Heart left ventricle (tissue), 16 donors: ENCODE measurements around the gene GIMAP1. TPM values are rescaled to one million over a fixed set of nuclear protein-coding genes. Genes with fewer than 3 reads are reported as not detected.

Source experiments
- ATAC-seq, 4 donors: fragments of 200-7000 bp; cut with Tn5 transposase; one replicate each; pipeline ENCODE4 v1.9.1; 2020 to 2022; ENCODE audit warnings: moderate library complexity in 4 of 4, mild to moderate bottlenecking in 3 of 4, moderate number of reproducible peaks in 1 of 4
- DNase-seq, 5 donors: peaks; one replicate each; pipeline ENCODE4 v3.0.0-alpha.2; 2020
- H3K27ac ChIP-seq, 12 donors: fragments of 200-600 bp; sonication (generic) in 4 of 12; one replicate each; pipeline versions ENCODE4 v1.5.0 to v1.8.0; 2016 to 2022; ENCODE audit warnings: mild to moderate bottlenecking in 2 of 12
- H3K27me3 ChIP-seq, 9 donors: fragments of 200-600 bp; sonication (generic) in 2 of 9; one replicate each; pipeline versions ENCODE4 v1.5.1 to v1.8.0; 2016 to 2022; ENCODE audit warnings: mild to moderate bottlenecking in 3 of 9
- H3K36me3 ChIP-seq, 9 donors: fragments of 200-600 bp; sonication (generic) in 2 of 9; one replicate each; pipeline versions ENCODE4 v1.5.0 to v1.8.0; 2018 to 2022; ENCODE audit warnings: mild to moderate bottlenecking in 2 of 9
- H3K4me1 ChIP-seq, 12 donors: fragments of 200-600 bp; sonication (generic) in 4 of 12; one replicate each; pipeline versions ENCODE4 v1.5.0 to v1.8.0; 2016 to 2022; ENCODE audit warnings: mild to moderate bottlenecking in 3 of 12
- H3K4me3 ChIP-seq, 12 donors: fragments of 200-600 bp; sonication (generic) in 4 of 12; one replicate each; pipeline versions ENCODE4 v1.5.0 to v1.8.0; 2017 to 2022; ENCODE audit warnings: mild to moderate bottlenecking in 9 of 12, moderate library complexity in 4 of 12
- H3K9me3 ChIP-seq, 12 donors: fragments of 200-600 bp; sonication (generic) in 4 of 12; one replicate each; pipeline versions ENCODE4 v1.5.0 to v1.8.0; 2016 to 2022; ENCODE audit warnings: mild to moderate bottlenecking in 1 of 12
- CTCF ChIP-seq, 12 donors: fragments of 200-600 bp; sonication (generic) in 4 of 12; IDR thresholded peaks; one replicate each; pipeline versions ENCODE4 v1.5.0 to v1.8.0; 2018 to 2022; ENCODE audit warnings: antibody characterized with exemption in 12 of 12, mild to moderate bottlenecking in 5 of 12
- POLR2A ChIP-seq, 2 donors: fragments of 450-650 bp; IDR thresholded peaks; one replicate each; pipeline ENCODE4 v1.6.1; 2017; ENCODE audit warnings: antibody characterized with exemption in 2 of 2, mild to moderate bottlenecking in 2 of 2, moderate library complexity in 2 of 2
- WGBS, 4 donors: extraction: QIAGEN DNeasy Blood & Tissue Kit in 2 of 4; methylation state at CpG; one replicate each; pipeline versions ENCODE4 v1.1.5 to v1.1.7; 2013 to 2018; 5-methylcytosine and 5-hydroxymethylcytosine counted together
- intact Hi-C, 10 donors: fragments of 100-400 bp; cut with DNase I; formaldehyde crosslinking; loops; one replicate each; pipeline versions ENCODE4 v1.11.1 to v1.14.2; 2022
- polyA plus RNA-seq, 2 donors: library from polyadenylated mRNA; stranded (reverse); fragments of 200-250 nt; gene quantifications; one replicate each; pipeline ENCODE4 v1.2.3, GENCODE V29; 2013
- total RNA-seq, 9 donors: library from RNA; depleted of rRNA in 2 of 9; stranded (reverse); fragments of >200 nt in 2 of 9; fragmentation: NEBNext Ultra II Directional in 3 of 9; extraction: Animal tissue kit (Norgen Biotek cat#: 25700) in 3 of 9; gene quantifications; one replicate each; pipeline versions ENCODE4 v1.1.0 to v1.2.4, GENCODE V29; 2016 to 2023
- donor health status: ischemic (EF 13 %, LVEDD 7.1; RV severe dilation, severe dysfunction).
- donor health status: healthy with polysubstance abuse.
- donor health status: DM: no; HTN: yes; CAD: no.
- donor health status: DM: no; HTN: no; CAD: no.
- donor health status: ischemic (EF 25% LVEDD 6.9; RV normal size, moderate dysfunction).
- donor health status: ischemic (EF 25% LVEDD 5.7; RV mildly dilated, moderate dysfunction).
- donor health status: healthy.
- donor health status: DM: yes; HTN: yes; CAD: no.
- donor health status: ischemic (EF 35%, LVEDD 5.7; RV mildly dilated, moderate dysfunction).
- donor health status: nonischemic (EF 11% LVEDD 7.7; RV severe dilation, severe dysfunction).
- donor health status: DM: yes; HTN: yes; CAD: no.
- donor health status: PGD.
- donor health status: ischemic (EF 29% LVEDD 5.4; RV normal size, mild dysfunction).
- donor health status: nonischemic (EF 23%, LVEDD 6.1; RV moderate dilation, normal function).

The GIMAP1 gene
- total and polyA plus RNA-seq, 11 donors: 3.4 to 9.7 (median 6.7) TPM

DNA sequence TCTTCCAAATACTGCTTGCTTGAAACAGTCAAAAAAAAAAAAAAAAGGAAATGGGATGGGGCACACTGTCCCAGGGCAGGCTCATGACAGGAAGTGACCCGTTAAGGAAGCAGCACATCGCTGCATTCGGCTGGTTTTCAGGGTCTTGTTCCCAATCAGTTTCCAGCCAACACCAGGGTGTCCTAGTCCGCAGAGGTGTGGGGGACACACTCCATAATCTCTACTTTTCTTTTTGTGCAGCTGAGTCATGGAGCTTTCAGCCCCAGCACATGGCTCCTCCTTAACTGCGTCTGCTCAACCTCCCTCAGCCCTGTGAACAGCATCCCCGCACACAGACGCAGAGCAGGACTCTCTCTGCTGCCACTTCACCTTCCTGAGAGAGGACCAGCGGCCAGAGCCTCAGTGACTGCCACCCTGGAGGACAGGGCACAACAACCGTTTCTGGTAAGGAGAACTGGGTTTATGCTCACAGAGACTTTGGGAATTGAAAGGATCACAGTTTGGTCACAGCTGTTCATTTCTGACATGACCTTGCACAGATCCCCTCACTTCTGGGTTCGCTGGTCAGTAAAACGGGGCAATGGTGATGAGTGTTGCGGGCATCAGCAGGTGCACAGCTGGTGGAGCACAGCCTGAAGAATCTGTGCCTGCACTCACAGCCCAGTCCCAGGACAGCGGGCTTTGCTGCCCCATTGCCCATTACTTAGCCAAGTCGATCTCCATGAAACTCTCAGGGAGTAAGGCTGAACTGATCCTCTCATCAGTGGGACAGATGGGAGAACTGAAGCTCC is 21.0 kb downstream of the GIMAP1 start, which contains the start of gene GIMAP5:
Gene GIMAP5, plus strand, starts transcription at position 154 of the 791 bp plus-strand sequence. CDS start 3,467 bp downstream, outside the sequence.
- DNase-seq (peak in 2 of 5 donors; percentile 43 to 55), ATAC-seq (peak; percentile 66 to 83 (median 73))
- peaks cover 0 to 54% (median 15%) of the 10 kb centered on the region in 12 donors for H3K4me1 ChIP-seq
- WGBS, 4 donors: 31 to 49% (median 39%) methylated on average over 13 to 14 of the region's 14 CpGs
- intact Hi-C loops: loop anchor here (1.0 to 10.0 kb wide), 9 partner anchors 17 to 290 kb away; partner anchors contain the start of genes GIMAP6 (in 6 of the 10) and GIMAP8 (in 6 of the 10)
- no peaks in the 10 kb centered on the region for H3K9me3 ChIP-seq
- no peaks in the 10 kb centered on the region for H3K27me3 ChIP-seq
- peak in 1 of 2 donors; percentile 54 for TF ChIP-seq POLR2A (IDR thresholded peaks at IDR 0.05)
- no peak for TF ChIP-seq CTCF (IDR thresholded peaks at IDR 0.05)
- peaks cover 0 to 25% (median 17%) of the 10 kb centered on the region in 9 donors for H3K36me3 ChIP-seq
- H3K27ac ChIP-seq: peak within 1 kb of the TSS; percentile 71 to 96 (median 86)
- H3K4me3 ChIP-seq: peak within 1 kb of the TSS; percentile 43 to 78 (median 62)

DNA sequence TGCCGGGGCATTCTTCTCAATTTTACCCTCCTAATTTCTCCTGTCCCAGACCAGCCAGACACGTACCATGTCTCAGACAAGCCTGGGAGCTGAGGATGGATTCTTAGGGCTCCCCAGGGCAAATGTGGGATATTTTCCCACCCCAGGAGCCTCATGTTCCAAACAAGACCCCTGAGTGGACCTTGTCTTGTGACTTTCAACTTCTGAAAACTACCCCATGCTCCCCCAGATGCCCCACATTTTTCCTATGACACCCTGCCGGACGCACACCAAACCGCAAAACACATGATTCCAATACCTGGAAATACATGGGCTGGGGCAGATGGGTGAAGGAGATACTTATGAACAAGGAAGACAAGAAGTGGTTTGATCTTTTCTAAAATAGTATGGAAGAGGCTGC is 21.7 kb downstream of the GIMAP1 start:
- no peak for DNase-seq
- H3K4me1 ChIP-seq: peaks cover 3 to 55% (median 21%) of the 10 kb centered on the region in 12 donors
- intact Hi-C loops: loop anchor here (1.0 to 10.0 kb wide), 9 partner anchors 17 to 291 kb away; partner anchors contain the start of genes GIMAP6 (in 6 of the 10) and GIMAP8 (in 6 of the 10)
- no peak for TF ChIP-seq POLR2A (IDR thresholded peaks at IDR 0.05)
- no peak for TF ChIP-seq CTCF (IDR thresholded peaks at IDR 0.05)
- WGBS, 4 donors: 52 to 60% (median 56%) methylated on average over 5 of the region's 5 CpGs
- no peaks in the 10 kb centered on the region for H3K9me3 ChIP-seq
- peak overlapping the region; percentile 71 to 96 (median 86) for H3K27ac ChIP-seq
- H3K4me3 ChIP-seq: peak overlapping the region; percentile 43 to 78 (median 62)
- peak in 1 of 4 donors; percentile 21 for ATAC-seq
- peaks cover 0 to 31% (median 23%) of the 10 kb centered on the region in 9 donors for H3K36me3 ChIP-seq
- no peaks in the 10 kb centered on the region for H3K27me3 ChIP-seq

- intact Hi-C loops: loop anchor here (1.0 to 10.0 kb wide), 9 partner anchors 16 to 291 kb away; partner anchors contain the start of genes GIMAP6 (in 6 of the 10) and GIMAP8 (in 6 of the 10)
Observed at GRCh38 chr7:150738591-150739001, 22.2 kb downstream of the GIMAP1 start.

More at GRCh38 chr7:150738591-150739001, 22.2 kb downstream of the GIMAP1 start:
- no peak for TF ChIP-seq CTCF (IDR thresholded peaks at IDR 0.05)
- TF ChIP-seq POLR2A (IDR thresholded peaks at IDR 0.05): peak in 1 of 2 donors; percentile 60
- Histone ChIP-seq H3K27me3 (no peaks in the 10 kb centered on the region), H3K9me3 (no peaks in the 10 kb centered on the region), H3K4me3 (peak overlapping the region; percentile 43 to 78 (median 62)), H3K27ac (peak overlapping the region; percentile 71 to 96 (median 86)), H3K36me3 (peaks cover 0 to 36% (median 28%) of the 10 kb centered on the region in 9 donors), H3K4me1 (peaks cover 5 to 57% (median 26%) of the 10 kb centered on the region in 12 donors)
- WGBS, 4 donors: 66 to 74% (median 73%) methylated on average over 5 of the region's 5 CpGs
- ATAC-seq: peak in 2 of 4 donors; percentile 16 to 21
- DNase-seq: no peak
